CD4-positive, alpha-beta T cell treated with Interleukin-17A for 1 hour (primary cell): Measurements from ENCODE around the gene CC2D1B.

Source experiments
- DNase-seq: peaks from one replicate; pipeline ENCODE4 v3.0.0-alpha.2; 2020

Gene CC2D1B

GRCh38 chr1:52305417-52306226, 60.4 kb downstream of the CC2D1B start:
- no peak for DNase-seq
